GM21528 (cell line): ENCODE results near the gene LOXHD1.

Source experiments
- ATAC-seq: cut with Tn5 transposase; IDR thresholded peaks from one replicate; pipeline ENCODE4 v1.9.1; 2021; ENCODE audit warnings: mild to moderate bottlenecking, moderate library complexity; ENCODE audit not compliant: unreplicated experiment, low FRiP score

LOXHD1 gene

GRCh38 chr18:46484971-46485370 is 172.0 kb downstream of the LOXHD1 start:
- no peak for ATAC-seq

- no peak for ATAC-seq
These were observed 174.2 kb downstream of the LOXHD1 start for GRCh38 chr18:46482831-46483230.

- ATAC-seq, result no peak
These were observed 175.2 kb downstream of the LOXHD1 start for GRCh38 chr18:46481847-46482245.

DNA sequence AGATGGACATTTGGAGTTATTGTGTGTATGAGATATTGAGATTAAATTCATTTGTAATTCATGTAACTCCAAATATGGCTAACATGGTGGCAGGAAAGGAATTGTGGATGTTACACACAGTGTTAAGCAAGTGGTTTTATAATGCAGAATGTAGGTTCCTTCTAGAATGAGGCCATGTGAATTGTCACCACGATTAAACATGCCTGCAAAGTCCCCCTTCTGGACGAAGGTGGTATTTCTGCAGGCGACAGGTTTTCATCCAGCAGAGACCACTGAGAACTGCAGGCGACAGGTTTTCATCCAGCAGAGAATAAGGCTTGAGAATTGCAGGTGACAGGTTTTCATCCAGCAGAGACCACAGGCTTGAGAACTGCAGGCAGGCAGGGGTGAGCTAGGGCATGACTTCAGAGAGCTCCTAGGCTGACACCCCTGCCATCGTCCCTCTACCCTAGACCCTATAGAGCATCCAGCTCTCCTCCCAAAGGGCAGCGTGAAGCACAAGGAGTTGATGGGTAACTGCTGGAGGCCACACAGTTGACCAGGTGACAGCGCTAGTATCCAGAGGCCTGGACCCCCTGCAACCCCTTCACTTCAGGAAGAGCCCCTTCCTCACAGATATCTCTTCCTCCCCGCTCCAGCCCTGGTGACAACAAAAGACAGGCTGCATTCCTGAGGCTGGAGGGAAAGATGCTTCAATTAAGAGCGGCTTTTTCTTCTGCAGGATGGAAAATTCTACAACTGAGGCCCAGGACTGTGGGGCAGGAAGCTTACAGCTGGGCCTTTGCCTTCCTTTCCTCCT is 175.8 kb downstream of the LOXHD1 start:
- ATAC-seq, result no peak

DNA sequence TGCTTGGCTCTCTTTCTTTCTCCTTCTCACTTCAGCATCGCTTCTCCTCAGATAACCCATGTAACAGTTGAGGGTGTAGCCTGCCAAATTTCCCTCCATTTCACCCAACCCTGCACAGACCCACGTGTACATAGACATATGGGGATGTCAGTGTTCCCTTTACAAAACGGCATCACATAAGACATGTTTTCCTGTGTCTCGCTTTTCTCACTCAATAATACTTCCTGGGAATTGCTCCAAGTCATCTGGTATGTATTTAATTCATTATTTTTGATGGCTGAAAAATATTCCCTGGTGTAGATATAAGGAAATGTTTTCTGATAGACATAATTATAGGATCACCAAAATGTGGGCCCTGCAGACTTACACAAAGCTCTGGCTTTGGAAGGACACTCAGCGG is 176.8 kb downstream of the LOXHD1 start:
- no peak for ATAC-seq

DNA sequence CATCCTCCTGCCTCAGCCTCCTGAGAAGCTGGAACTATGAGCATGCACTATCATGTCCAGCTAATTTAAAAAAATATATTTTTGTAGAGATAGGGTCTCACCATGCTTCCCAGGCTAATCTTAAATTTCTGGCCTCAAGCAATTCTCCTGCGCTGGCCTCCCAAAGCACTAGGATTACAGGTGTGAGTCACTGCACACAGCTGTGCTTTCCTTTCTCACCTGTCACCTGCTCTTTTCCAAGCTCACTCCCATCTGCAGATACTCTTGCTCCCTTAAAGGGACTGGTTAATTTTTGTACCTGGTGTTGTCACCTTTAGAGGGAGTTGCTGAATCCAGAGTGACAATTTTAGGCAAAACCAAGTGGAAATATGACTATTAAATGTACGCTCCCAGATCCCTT is 178.2 kb downstream of the LOXHD1 start:
- ATAC-seq, result no peak

DNA sequence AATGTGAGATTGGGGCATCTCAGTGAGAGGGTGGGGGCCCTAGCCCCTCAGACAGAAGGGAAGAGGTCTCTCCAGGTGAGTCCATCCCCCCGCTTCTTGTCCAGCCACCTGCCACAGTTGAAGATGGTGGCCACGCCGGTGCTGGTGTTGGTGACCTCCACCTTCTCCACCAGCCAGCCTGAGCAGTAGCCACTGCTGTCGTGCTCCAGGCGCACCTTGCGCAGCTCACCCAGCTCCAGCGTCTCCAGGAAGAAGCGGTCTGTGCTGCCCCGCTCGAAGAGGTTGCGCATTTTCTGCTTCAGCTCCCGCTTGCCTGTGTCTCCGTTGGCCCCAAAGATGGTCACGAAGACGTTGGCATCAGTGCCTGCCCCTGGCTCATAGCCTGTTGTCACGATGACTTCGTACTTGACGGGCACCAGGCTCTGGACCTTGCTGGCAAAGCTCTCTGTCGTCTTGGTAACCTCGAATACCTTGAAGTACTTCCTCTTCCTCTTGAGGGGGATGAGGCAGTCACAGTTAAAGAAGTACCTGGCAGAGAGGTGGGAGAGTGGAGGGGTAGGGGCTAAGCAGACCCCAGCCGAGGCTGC is 179.5 kb downstream of the LOXHD1 start:
- ATAC-seq, result no peak

DNA sequence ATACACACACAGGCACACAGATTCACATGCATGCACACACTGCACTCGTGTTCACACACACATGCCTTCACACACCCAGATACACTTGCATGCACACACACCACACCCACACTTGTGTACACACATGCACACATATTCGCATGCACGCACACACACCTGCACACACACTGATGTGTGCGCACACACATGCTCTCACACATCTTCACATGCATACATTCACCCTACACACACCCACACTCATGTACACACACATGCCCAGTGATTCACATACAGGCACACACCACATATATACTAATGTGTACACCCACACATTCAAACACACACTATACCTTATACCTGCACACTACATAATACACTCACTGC is 181.6 kb downstream of the LOXHD1 start:
- ATAC-seq, result no peak

DNA sequence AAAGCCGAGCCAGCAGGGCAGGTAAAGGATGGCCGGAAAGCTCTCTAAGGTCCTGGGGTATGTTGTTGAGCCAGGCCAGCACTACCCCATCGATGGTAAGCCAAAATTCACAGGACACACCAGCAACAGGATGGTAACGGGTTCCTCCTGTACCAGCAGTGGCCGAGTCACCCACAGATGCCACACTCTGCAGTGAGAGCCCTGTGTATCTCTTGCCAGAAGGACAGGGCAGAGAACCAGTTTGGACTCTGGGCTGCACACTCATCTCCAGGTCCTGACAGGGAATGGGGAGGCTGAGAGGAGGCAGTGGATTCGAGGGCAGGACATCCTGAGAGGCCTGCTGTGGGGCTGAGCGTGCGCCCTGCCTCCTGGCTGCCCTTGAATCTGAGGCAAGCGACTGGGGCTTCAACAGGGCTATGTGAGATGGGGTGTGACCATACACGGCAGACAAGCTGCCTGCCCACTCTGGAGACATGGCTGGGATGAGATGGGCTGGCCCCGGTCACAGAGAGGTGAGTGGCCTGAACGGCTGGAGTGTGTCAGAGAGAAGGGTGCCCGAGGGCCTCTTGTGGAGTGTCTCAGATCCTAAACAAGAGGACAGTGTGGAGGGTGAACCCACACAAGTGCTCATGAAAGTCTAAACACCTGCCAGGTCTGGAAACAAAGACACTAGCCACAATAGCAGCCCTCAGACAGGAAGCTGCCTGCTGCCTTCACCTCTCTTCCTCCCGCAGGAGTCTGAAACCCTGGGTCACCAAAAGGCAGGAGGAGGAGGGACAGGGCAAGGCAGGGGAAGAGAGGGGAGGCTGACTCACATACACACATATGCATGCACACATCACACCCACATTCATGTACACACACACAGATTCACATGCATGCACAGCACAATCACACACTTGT is 182.3 kb downstream of the LOXHD1 start:
- no peak for ATAC-seq

GRCh38 chr18:46471809-46472498 is 185.1 kb downstream of the LOXHD1 start:
- ATAC-seq, result no peak

- no peak for ATAC-seq
These were observed 186.3 kb downstream of the LOXHD1 start for GRCh38 chr18:46470714-46471113.

DNA sequence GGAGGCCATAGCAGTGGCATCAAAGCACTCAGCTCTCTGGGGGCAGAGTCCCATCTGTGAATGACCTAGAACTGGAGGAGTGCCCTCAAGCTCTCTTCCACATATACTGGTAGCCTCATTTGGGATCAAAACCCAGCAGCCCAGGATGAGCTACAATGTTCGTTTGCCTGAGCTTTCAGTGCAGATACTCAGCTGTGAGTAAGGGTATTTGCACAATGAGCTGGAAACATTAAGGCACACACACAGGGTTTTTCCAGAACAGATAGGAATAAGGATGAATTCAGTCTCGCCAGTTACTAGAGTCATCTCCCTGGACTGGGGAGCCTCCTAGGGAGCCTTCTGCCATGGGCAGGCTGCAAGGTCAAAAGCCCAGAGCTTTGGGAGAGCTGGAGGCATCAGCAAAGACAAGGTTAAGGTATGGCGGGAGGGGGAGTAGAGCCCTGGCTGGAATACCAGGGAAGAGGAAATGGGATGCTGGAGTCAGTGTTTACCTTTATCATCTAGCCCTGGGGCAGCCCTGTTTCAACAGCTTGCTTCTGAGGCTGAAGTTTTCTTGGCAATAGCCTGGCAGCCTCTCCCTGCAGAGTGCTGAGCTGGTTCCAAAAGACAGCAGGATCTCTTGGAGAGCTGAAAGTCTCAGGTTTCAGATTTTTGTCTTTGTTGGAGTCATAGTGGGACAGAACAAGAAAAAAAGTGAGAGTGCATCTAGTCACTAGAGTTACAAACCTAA is 187.7 kb downstream of the LOXHD1 start:
- no peak for ATAC-seq

GRCh38 chr18:46468426-46469180 is 188.4 kb downstream of the LOXHD1 start:
- no peak for ATAC-seq

GRCh38 chr18:46466234-46467160 is 190.5 kb downstream of the LOXHD1 start:
- no peak for ATAC-seq

- ATAC-seq, result no peak
These were observed 191.9 kb downstream of the LOXHD1 start for GRCh38 chr18:46464926-46465655.

- no peak for ATAC-seq
These were observed 194.5 kb downstream of the LOXHD1 start for GRCh38 chr18:46462523-46462922.

DNA sequence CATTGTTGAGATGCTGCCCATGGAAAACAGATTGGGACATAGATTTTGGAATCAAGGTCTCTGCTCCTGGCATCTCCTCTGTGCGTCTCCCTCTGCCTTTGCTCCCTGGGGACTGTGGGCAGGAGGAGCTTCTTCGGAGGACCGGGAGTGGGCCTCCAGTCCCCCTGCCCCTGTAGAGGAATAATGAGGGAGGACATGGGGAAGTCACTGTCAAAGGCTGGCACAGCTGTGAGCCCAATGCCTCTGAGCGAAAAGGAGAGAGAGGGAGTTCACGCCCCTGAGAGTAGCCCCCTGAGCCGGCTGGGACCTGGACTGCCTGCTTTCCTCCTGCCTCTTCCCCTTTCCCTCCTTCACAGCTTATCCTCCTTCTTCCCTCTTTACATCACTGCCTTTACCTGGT is 195.0 kb downstream of the LOXHD1 start:
- no peak for ATAC-seq

DNA sequence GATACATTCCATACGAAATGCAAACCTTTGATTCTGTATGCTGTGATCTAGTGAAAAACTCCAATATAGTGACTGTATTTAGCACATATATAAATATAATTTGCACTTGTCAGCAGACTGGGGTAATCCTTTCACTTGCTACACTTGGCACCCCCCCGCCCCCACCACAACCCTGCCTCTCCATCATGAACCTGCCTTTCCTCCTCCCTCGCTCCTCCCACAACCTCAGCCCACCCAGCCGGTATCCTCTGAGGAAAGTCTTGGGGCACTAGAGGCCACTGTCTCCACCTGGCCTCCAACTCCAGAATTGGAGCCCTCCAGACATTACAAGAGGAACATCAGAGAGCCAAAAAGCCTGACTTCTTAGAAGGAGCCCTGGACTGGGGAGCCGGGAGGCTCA is 196.3 kb downstream of the LOXHD1 start:
- ATAC-seq, result no peak
